Parathyroid adenoma (tissue), 2 donors: ENCODE results near the gene USP11.

Source experiments
- H2AFZ ChIP-seq: fragments of 300-600 bp; sonication (generic); one replicate; pipeline ENCODE4 v1.7.0; 2017; ENCODE audit warnings: antibody characterized with exemption, mild to moderate bottlenecking
- H3K27ac ChIP-seq: fragments of 300-600 bp; sonication (generic); one replicate; pipeline ENCODE4 v1.7.0; 2017
- H3K27me3 ChIP-seq: fragments of 300-600 bp; sonication (generic); one replicate; pipeline ENCODE4 v1.7.0; 2017; ENCODE audit warnings: low read length; ENCODE audit not compliant: control insufficient read depth, insufficient read depth
- H3K36me3 ChIP-seq: fragments of 300-600 bp; sonication (generic); one replicate; pipeline ENCODE4 v1.7.0; 2017; ENCODE audit warnings: low read length; ENCODE audit not compliant: control insufficient read depth, insufficient read depth
- H3K4me1 ChIP-seq: fragments of 300-600 bp; sonication (generic); one replicate; pipeline ENCODE4 v1.7.0; 2017; ENCODE audit warnings: control low read depth
- H3K4me2 ChIP-seq: fragments of 300-600 bp; sonication (generic); one replicate; pipeline ENCODE4 v1.7.0; 2017; ENCODE audit warnings: low read length
- H3K4me3 ChIP-seq: fragments of 300-600 bp; sonication (generic); one replicate; pipeline ENCODE4 v1.7.0; 2017; ENCODE audit warnings: low read depth, low read length
- H3K79me2 ChIP-seq: fragments of 300-600 bp; sonication (generic); one replicate; pipeline ENCODE4 v1.7.0; 2017; ENCODE audit warnings: control low read depth
- H3K9ac ChIP-seq: fragments of 300-600 bp; sonication (generic); one replicate; pipeline ENCODE4 v1.7.0; 2017; ENCODE audit warnings: mild to moderate bottlenecking
- H3K9me3 ChIP-seq: fragments of 300-600 bp; sonication (generic); one replicate; pipeline ENCODE4 v1.7.0; 2017; ENCODE audit warnings: low read length; ENCODE audit not compliant: control insufficient read depth
- CTCF ChIP-seq: fragments of 300-600 bp; sonication (generic); IDR thresholded peaks from one replicate; pipeline ENCODE4 v1.7.0; 2017; ENCODE audit warnings: antibody characterized with exemption, mild to moderate bottlenecking
- donor health status: primary hyperparathyroidism.

Gene USP11

GRCh38 chrX:47200385-47201150, 32.2 kb upstream of the USP11 start:
- Histone ChIP-seq H3K9ac (no peak overlapping the region), H3K79me2 (peaks cover 7% of the 10 kb centered on the region), H3K27me3 (no peaks in the 10 kb centered on the region), H3K9me3 (no peaks in the 10 kb centered on the region), H3K4me3 (no peak overlapping the region), H3K27ac (no peak overlapping the region), H3K36me3 (no peaks in the 10 kb centered on the region), H3K4me2 (no peak overlapping the region), H2AFZ (no peak overlapping the region), H3K4me1 (peaks cover 2% of the 10 kb centered on the region)
- TF ChIP-seq CTCF = no peak

DNA sequence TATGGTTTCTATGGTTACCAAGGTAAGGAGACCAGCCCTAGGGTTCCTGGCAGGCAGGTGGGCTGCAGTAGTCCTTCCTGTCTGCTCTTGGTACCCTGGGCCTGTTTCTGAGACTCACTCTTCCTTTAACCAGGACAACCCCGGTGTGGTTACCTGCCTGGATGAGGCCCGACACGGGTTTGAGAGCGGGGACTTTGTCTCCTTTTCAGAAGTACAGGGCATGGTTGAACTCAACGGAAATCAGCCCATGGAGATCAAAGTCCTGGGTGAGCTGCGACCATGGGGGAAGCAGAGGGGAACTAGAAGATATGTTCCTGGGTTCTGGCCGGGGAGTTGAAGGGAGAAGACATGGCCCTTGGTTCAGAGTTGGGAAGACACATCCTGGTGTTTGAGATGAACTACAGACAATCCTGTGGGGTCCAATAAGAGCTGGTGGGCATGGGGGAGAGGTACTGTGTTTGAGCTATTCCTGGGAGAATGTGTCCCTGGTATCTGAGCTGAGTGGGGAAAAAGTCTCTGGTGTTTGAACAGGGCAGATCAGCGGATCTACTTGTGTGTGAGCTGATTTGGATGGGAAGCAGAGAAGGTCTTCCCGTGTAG, 31.4 kb upstream of the USP11 start:
- no peak overlapping the region for H3K9ac ChIP-seq
- H3K79me2 ChIP-seq = peaks cover 7% of the 10 kb centered on the region
- TF ChIP-seq CTCF = no peak
- H3K27ac ChIP-seq = no peak overlapping the region
- H3K9me3 ChIP-seq = no peaks in the 10 kb centered on the region
- H3K4me1 ChIP-seq = peaks cover 2% of the 10 kb centered on the region
- H3K4me3 ChIP-seq = no peak overlapping the region
- H3K27me3 ChIP-seq = no peaks in the 10 kb centered on the region
- no peak overlapping the region for H2AFZ ChIP-seq
- H3K4me2 ChIP-seq = no peak overlapping the region
- no peaks in the 10 kb centered on the region for H3K36me3 ChIP-seq

DNA sequence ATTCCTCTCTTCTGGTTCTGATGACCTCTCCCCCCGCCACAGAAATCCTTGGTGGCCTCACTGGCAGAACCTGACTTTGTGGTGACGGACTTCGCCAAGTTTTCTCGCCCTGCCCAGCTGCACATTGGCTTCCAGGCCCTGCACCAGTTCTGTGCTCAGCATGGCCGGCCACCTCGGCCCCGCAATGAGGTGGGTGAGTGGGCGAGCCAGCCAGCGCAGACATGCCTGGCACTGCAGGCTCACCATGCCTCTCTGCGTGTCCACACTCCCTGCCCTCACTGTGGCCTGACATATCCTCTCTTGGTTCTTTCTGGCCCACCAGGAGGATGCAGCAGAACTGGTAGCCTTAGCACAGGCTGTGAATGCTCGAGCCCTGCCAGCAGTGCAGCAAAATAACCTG, 30.5 kb upstream of the USP11 start:
- no peak for TF ChIP-seq CTCF
- no peak overlapping the region for H3K9ac ChIP-seq
- H3K79me2 ChIP-seq = peaks cover 7% of the 10 kb centered on the region
- no peak overlapping the region for H3K4me2 ChIP-seq
- H3K27me3 ChIP-seq = no peaks in the 10 kb centered on the region
- no peaks in the 10 kb centered on the region for H3K9me3 ChIP-seq
- H2AFZ ChIP-seq = no peak overlapping the region
- peaks cover 2% of the 10 kb centered on the region for H3K4me1 ChIP-seq
- no peaks in the 10 kb centered on the region for H3K36me3 ChIP-seq
- H3K4me3 ChIP-seq = no peak overlapping the region
- H3K27ac ChIP-seq = no peak overlapping the region

DNA sequence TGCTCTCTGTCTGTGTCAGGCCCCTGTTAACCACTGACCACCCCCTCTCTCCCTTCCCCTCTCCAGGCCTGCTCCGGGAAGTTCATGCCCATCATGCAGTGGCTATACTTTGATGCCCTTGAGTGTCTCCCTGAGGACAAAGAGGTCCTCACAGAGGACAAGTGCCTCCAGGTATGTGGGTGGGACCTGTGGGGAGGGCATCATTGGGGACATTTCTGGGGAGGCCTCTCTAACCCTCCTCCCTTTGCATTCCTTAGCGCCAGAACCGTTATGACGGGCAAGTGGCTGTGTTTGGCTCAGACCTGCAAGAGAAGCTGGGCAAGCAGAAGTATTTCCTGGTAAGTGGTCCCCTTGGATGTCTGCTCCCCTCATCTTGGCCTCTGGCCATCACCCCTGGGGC, 29.9 kb upstream of the USP11 start:
- Histone ChIP-seq H3K27ac (no peak overlapping the region), H3K4me1 (peaks cover 2% of the 10 kb centered on the region), H3K9ac (no peak overlapping the region), H3K36me3 (no peaks in the 10 kb centered on the region), H3K9me3 (no peaks in the 10 kb centered on the region), H3K27me3 (no peaks in the 10 kb centered on the region), H2AFZ (no peak overlapping the region), H3K4me3 (no peak overlapping the region), H3K4me2 (no peak overlapping the region), H3K79me2 (peaks cover 7% of the 10 kb centered on the region)
- no peak for TF ChIP-seq CTCF

DNA sequence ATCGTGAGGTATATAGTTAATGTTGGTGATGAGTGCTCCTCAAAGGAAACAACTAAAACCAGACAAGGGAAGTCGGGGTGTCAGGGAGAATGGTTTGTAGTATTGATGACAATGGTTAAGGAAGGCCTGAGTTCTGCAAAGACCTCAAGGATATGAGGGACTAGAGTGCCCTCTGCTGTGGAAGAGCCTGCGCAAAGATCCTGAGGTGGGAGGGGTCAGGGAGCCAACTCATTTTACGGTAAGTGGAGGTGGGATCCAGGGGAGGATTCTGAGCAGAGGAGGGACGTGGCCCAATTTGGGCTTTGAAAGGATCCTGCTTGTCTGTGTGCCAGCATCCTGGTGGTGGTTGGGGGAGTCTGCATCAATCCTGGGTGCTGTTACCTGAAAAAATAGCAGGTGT, 27.8 kb upstream of the USP11 start:
- Histone ChIP-seq H2AFZ (no peak overlapping the region), H3K9me3 (no peaks in the 10 kb centered on the region), H3K27ac (no peak overlapping the region), H3K4me1 (no peaks in the 10 kb centered on the region), H3K79me2 (no peaks in the 10 kb centered on the region), H3K36me3 (no peaks in the 10 kb centered on the region), H3K27me3 (no peaks in the 10 kb centered on the region), H3K4me2 (no peak overlapping the region), H3K4me3 (no peak overlapping the region), H3K9ac (no peak overlapping the region)
- TF ChIP-seq CTCF = no peak
